ACC112 (cell line): ENCODE results near the gene TMEM72.

Experiments
- H2AFZ ChIP-seq: fragments of 200-600 bp; sonication (generic); one replicate; pipeline ENCODE4 v1.6.0; 2017; ENCODE audit warnings: antibody characterized with exemption, low read length; ENCODE audit not compliant: unreplicated experiment
- H3K27ac ChIP-seq: fragments of 200-600 bp; sonication (generic); 2 replicates; pipeline ENCODE4 v1.5.1; 2014; ENCODE audit warnings: low read depth, mild to moderate bottlenecking, antibody characterized with exemption, low read length, moderate library complexity
- H3K27me3 ChIP-seq: fragments of 200-600 bp; sonication (generic); 2 replicates; pipeline ENCODE4 v1.6.1; 2014; ENCODE audit warnings: mild to moderate bottlenecking, antibody characterized with exemption, low read length, moderate library complexity, mixed read lengths; ENCODE audit not compliant: insufficient read depth
- H3K36me3 ChIP-seq: fragments of 200-600 bp; sonication (generic); 2 replicates; pipeline ENCODE4 v1.6.1; 2016; ENCODE audit warnings: mild to moderate bottlenecking, antibody characterized with exemption, low read length, moderate library complexity, mixed read lengths; ENCODE audit not compliant: insufficient read depth
- H3K4me1 ChIP-seq: fragments of 200-600 bp; sonication (generic); one replicate; pipeline ENCODE4 v1.6.1; 2016; ENCODE audit warnings: low read length, mixed read lengths; ENCODE audit not compliant: insufficient read depth, unreplicated experiment, control insufficient read depth
- H3K4me3 ChIP-seq: fragments of 200-600 bp; sonication (generic); 2 replicates; pipeline ENCODE4 v1.5.1; 2014; ENCODE audit warnings: mild to moderate bottlenecking, low read depth, low read length
- H3K79me2 ChIP-seq: fragments of 200-600 bp; sonication (generic); one replicate; pipeline ENCODE4 v1.6.0; 2016; ENCODE audit warnings: low read length; ENCODE audit not compliant: control insufficient read depth, unreplicated experiment, insufficient read depth

The TMEM72 gene

GRCh38 chr10:44906486-44906885 lies 4.7 kb upstream of the TMEM72 start:
- no peaks in the 10 kb centered on the region for H3K79me2 ChIP-seq
- no peaks in the 10 kb centered on the region for H3K36me3 ChIP-seq
- H2AFZ ChIP-seq = no peak overlapping the region
- H3K27ac ChIP-seq = no peak overlapping the region
- peaks cover 81% of the 10 kb centered on the region for H3K27me3 ChIP-seq
- no peaks in the 10 kb centered on the region for H3K4me1 ChIP-seq
- no peak overlapping the region for H3K4me3 ChIP-seq

- no peak overlapping the region for H2AFZ ChIP-seq
- H3K79me2 ChIP-seq = no peaks in the 10 kb centered on the region
- H3K4me1 ChIP-seq = no peaks in the 10 kb centered on the region
- H3K27me3 ChIP-seq = peaks cover 78% of the 10 kb centered on the region
- H3K27ac ChIP-seq = no peak overlapping the region
- no peaks in the 10 kb centered on the region for H3K36me3 ChIP-seq
- H3K4me3 ChIP-seq = no peak overlapping the region
Observed at GRCh38 chr10:44907556-44907955, 3.6 kb upstream of the TMEM72 start.

DNA sequence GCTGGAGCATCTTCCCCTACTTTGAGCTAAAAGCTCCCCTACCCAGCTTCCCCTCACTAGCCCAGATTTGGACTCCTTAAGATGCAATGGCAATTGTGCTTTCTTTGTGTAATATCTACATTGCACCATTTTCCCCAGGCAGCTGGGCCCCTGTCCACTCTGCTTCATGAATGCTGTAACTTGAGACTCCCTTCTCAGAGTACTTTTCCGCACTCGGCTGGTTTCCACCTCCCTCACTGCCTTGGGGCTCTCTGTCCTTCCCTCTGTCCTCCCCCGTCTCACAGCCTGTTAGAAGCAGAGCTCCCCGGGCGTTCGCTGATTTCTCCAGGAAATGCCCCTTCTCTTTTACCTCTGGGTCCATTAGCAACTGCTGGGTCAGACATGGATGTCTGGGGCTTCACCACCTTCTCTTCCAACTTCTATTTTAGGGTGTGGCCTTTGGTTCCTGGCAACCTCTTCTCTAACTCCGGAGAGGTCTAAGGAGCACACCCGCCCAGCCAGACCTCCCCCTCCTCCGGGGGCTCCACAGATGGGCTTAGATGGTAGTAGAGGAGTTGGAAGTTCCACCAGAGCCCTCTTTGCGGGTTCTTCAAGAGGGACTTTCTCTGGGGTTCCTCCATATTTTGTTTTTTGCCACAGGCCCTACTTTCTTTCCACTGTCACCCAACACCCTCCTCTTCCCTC lies 2.9 kb upstream of the TMEM72 start:
- H2AFZ ChIP-seq = no peak overlapping the region
- H3K79me2 ChIP-seq = no peaks in the 10 kb centered on the region
- H3K27ac ChIP-seq = no peak overlapping the region
- H3K27me3 ChIP-seq = peaks cover 77% of the 10 kb centered on the region
- H3K4me1 ChIP-seq = no peaks in the 10 kb centered on the region
- H3K36me3 ChIP-seq = no peaks in the 10 kb centered on the region
- no peak overlapping the region for H3K4me3 ChIP-seq

- Histone ChIP-seq H3K79me2 (no peaks in the 10 kb centered on the region), H3K4me1 (no peaks in the 10 kb centered on the region), H3K27me3 (peaks cover 68% of the 10 kb centered on the region), H3K27ac (no peak overlapping the region), H2AFZ (no peak overlapping the region), H3K4me3 (no peak overlapping the region), H3K36me3 (no peaks in the 10 kb centered on the region)
Observed at GRCh38 chr10:44908936-44909630, 2.1 kb upstream of the TMEM72 start.

GRCh38 chr10:44909910-44910309 lies 1.2 kb upstream of the TMEM72 start:
- Histone ChIP-seq H3K27ac (no peak overlapping the region), H3K79me2 (no peaks in the 10 kb centered on the region), H3K27me3 (peaks cover 67% of the 10 kb centered on the region), H3K4me1 (no peaks in the 10 kb centered on the region), H3K4me3 (no peak overlapping the region), H3K36me3 (no peaks in the 10 kb centered on the region), H2AFZ (no peak overlapping the region)

GRCh38 chr10:44910602-44911001 lies 535 bp upstream of the TMEM72 start:
- no peak overlapping the region for H2AFZ ChIP-seq
- H3K4me1 ChIP-seq = no peaks in the 10 kb centered on the region
- no peak overlapping the region for H3K4me3 ChIP-seq
- H3K79me2 ChIP-seq = no peaks in the 10 kb centered on the region
- H3K36me3 ChIP-seq = no peaks in the 10 kb centered on the region
- H3K27ac ChIP-seq = no peak overlapping the region
- H3K27me3 ChIP-seq = peaks cover 63% of the 10 kb centered on the region

- Histone ChIP-seq H3K4me1 (no peaks in the 10 kb centered on the region), H3K36me3 (no peaks in the 10 kb centered on the region), H3K79me2 (no peaks in the 10 kb centered on the region), H3K4me3 (no peak overlapping the region), H3K27me3 (peaks cover 63% of the 10 kb centered on the region), H3K27ac (no peak overlapping the region), H2AFZ (no peak overlapping the region)
Observed at GRCh38 chr10:44911951-44912350, 814 bp downstream of the TMEM72 start.

DNA sequence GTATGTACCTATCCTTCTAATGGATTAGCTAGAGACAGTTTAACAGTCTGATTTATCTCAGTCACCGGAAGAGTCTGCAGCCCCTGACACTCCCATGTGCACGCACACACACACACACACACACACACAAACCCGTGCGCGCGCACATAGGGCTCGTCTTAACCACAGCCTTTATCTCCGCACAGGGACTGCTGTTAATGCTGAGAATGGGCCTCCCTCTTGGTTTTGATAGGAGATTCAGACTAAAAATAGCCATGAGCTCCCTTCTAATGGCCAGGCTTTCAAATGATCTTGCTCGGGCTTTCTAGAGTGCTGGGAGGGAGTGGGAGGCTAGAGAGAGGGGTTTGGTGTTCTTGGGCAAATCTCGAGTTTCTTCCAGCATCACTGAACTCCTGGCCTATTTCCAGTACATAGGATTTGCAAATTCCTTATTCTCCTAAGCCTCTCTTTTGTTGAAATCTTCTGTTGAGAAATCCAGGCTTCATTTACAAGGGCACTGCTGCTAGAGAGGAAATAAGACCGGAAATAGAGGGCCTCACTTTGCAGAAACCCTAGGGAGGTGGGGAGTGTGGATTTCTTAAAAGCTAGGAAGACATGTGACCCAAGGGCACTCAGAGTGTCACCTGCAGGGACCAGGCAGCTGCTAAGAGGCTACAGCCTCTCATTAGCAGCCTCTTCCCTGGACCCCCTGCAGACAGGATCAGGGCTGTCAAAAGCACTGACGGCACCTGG lies 2.4 kb downstream of the TMEM72 start:
- no peak overlapping the region for H2AFZ ChIP-seq
- no peak overlapping the region for H3K27ac ChIP-seq
- H3K36me3 ChIP-seq = no peaks in the 10 kb centered on the region
- H3K79me2 ChIP-seq = no peaks in the 10 kb centered on the region
- H3K27me3 ChIP-seq = peaks cover 63% of the 10 kb centered on the region
- H3K4me1 ChIP-seq = no peaks in the 10 kb centered on the region
- no peak overlapping the region for H3K4me3 ChIP-seq

GRCh38 chr10:44914891-44915290 lies 3.8 kb downstream of the TMEM72 start:
- Histone ChIP-seq H2AFZ (no peak overlapping the region), H3K4me1 (no peaks in the 10 kb centered on the region), H3K27ac (no peak overlapping the region), H3K36me3 (no peaks in the 10 kb centered on the region), H3K4me3 (no peak overlapping the region), H3K27me3 (peaks cover 66% of the 10 kb centered on the region), H3K79me2 (no peaks in the 10 kb centered on the region)

GRCh38 chr10:44916429-44916828 lies 5.3 kb downstream of the TMEM72 start:
- H3K27ac ChIP-seq = no peak overlapping the region
- no peaks in the 10 kb centered on the region for H3K4me1 ChIP-seq
- H3K79me2 ChIP-seq = no peaks in the 10 kb centered on the region
- H3K4me3 ChIP-seq = no peak overlapping the region
- H3K36me3 ChIP-seq = no peaks in the 10 kb centered on the region
- no peak overlapping the region for H2AFZ ChIP-seq
- peaks cover 76% of the 10 kb centered on the region for H3K27me3 ChIP-seq
